ENCODE data around the gene GTF2F2.

Gene GTF2F2

GRCh38 chr13:45256254-45256653 lies 135.9 kb downstream of the GTF2F2 start:
- TF ChIP-seq CTCF (IDR thresholded peaks at IDR 0.05; ENCODE audit: low read depth, low read length): no peak
- DNase-seq (ENCODE audit: extremely low read depth, low read depth): no peak

- no peak for DNase-seq (ENCODE audit: extremely low read depth, low read depth)
- no peak for TF ChIP-seq CTCF (IDR thresholded peaks at IDR 0.05; ENCODE audit: low read depth, low read length)
These were observed 137.5 kb downstream of the GTF2F2 start for GRCh38 chr13:45257638-45258333.

- TF ChIP-seq CTCF (IDR thresholded peaks at IDR 0.05; ENCODE audit: low read depth, low read length): no peak
These were observed 138.0 kb downstream of the GTF2F2 start for GRCh38 chr13:45258334-45258675.

GRCh38 chr13:45267215-45267614 lies 146.9 kb downstream of the GTF2F2 start:
- no peak for TF ChIP-seq CTCF (IDR thresholded peaks at IDR 0.05; ENCODE audit: low read depth, low read length)
- no peak for DNase-seq (ENCODE audit: extremely low read depth, low read depth)

More at GRCh38 chr13:45258334-45258675, 138.0 kb downstream of the GTF2F2 start:
- DNase-seq (ENCODE audit: extremely low read depth, low read depth): no peak

- DNase-seq (ENCODE audit: extremely low read depth, low read depth): no peak
- TF ChIP-seq CTCF (IDR thresholded peaks at IDR 0.05; ENCODE audit: low read depth, low read length): no peak
These were observed 148.9 kb downstream of the GTF2F2 start for GRCh38 chr13:45269204-45269603.

GRCh38 chr13:45276913-45277312 lies 156.6 kb downstream of the GTF2F2 start:
- TF ChIP-seq CTCF (IDR thresholded peaks at IDR 0.05; ENCODE audit: low read depth, low read length): no peak
- DNase-seq (ENCODE audit: extremely low read depth, low read depth): no peak

- TF ChIP-seq CTCF (IDR thresholded peaks at IDR 0.05; ENCODE audit: low read depth, low read length): no peak
- no peak for DNase-seq (ENCODE audit: extremely low read depth, low read depth)
These were observed 157.9 kb downstream of the GTF2F2 start for GRCh38 chr13:45278096-45278645.
